ENCODE results near the gene INAFM2.

INAFM2 gene

DNA sequence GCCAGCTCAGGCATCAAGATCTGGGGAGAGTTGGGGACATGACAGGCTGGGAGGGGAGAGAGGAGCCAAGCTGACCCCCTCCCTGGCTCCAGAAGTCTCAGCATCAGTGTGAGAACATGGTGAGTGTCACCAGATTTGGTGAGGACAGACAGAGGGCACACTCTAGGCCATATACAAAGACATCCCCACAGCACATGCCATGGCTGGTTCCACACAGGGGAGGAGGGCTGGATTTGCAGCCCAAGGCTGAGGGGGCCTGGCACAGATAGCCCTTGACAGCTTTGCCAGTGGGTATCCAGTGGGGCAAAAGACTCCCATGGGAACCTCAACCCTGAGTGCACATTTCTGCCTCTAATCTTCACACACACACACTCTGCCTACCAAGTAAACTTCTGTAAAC is 30.5 kb upstream of the INAFM2 start:
- Histone ChIP-seq H3K4me1 (ENCODE audit: control insufficient read depth, low read length) (peaks cover 11% of the 10 kb centered on the region), H3K27me3 (ENCODE audit: control insufficient read depth, low read length) (no peaks in the 10 kb centered on the region), H3K9me2 (replicated peaks; ENCODE audit: control insufficient read depth, low read length) (no peaks in the 10 kb centered on the region), H3K27ac (ENCODE audit: low read depth, low read length) (no peak overlapping the region), H3K36me3 (ENCODE audit: control insufficient read depth, low read length) (no peaks in the 10 kb centered on the region), H4K20me1 (ENCODE audit: control insufficient read depth, insufficient read depth, low read depth, low read length) (no peaks in the 10 kb centered on the region), H3K79me2 (ENCODE audit: control insufficient read depth, low read length) (no peaks in the 10 kb centered on the region), H3K9me3 (ENCODE audit: control insufficient read depth, insufficient read depth, low read length) (no peaks in the 10 kb centered on the region), H3F3A (ENCODE audit: control insufficient read depth, insufficient read depth) (no peaks in the 10 kb centered on the region), H3K4me2 (ENCODE audit: low read length) (no peak overlapping the region), H3K4me3 (ENCODE audit: low read length) (no peak overlapping the region)
- TF ChIP-seq, protein P1, sequence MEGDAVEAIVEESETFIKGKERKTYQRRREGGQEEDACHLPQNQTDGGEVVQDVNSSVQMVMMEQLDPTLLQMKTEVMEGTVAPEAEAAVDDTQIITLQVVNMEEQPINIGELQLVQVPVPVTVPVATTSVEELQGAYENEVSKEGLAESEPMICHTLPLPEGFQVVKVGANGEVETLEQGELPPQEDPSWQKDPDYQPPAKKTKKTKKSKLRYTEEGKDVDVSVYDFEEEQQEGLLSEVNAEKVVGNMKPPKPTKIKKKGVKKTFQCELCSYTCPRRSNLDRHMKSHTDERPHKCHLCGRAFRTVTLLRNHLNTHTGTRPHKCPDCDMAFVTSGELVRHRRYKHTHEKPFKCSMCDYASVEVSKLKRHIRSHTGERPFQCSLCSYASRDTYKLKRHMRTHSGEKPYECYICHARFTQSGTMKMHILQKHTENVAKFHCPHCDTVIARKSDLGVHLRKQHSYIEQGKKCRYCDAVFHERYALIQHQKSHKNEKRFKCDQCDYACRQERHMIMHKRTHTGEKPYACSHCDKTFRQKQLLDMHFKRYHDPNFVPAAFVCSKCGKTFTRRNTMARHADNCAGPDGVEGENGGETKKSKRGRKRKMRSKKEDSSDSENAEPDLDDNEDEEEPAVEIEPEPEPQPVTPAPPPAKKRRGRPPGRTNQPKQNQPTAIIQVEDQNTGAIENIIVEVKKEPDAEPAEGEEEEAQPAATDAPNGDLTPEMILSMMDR (IDR thresholded peaks at IDR 0.05; ENCODE audit: low read depth, low read length, poor library complexity, severe bottlenecking): no peak
- no peak for TF ChIP-seq EZH2phosphoT487 (IDR thresholded peaks at IDR 0.05; ENCODE audit: borderline replicate concordance, low read length)

DNA sequence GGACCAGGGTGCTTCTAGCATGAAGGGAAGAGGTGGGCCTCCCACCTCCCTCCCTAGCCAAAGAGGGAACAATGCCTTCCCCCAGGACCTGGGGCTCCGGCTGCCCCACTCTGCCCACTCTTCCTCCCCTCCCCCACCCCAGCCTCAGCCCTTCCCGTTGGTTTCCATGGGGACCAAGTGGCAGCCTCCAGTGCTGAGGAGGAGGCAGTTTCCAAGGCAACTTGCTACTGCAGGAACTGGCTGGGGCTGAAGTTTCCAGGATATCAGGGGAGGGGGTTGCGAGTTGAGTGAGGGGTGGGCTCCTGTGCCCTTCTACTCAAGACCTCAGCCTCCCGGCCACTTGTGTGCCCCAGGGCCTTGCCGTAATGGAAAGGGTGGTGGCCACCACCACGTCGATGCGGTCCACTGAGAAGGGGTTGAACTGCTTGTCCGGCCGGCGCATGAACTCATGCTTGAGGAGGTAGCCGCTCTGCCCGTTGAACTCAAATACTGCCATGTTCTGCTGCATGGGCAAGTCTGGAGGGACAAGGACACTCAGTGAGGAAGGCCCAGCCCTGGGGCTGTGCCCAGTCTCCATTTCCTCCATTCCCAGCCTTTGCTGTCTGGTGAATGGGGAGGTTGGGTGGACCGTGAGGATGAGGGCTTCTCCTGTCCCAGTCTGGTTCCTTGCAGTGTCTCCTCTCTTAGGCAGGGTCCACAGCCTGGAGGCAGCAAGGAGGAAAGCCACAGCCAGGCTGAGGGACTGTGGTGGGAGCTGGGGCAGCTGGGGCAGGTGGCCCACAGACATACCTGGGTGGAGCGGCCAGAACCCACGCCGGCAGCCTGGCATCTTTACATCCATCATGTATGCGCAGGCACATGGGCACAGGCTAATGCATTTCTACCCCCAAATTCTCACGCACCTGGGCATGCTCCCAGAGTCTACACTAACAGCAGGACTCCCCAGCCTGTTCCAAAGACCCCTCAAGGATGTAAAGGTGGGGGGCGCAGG is 29.3 kb upstream of the INAFM2 start:
- Histone ChIP-seq H3K9me3 (ENCODE audit: control insufficient read depth, insufficient read depth, low read length) (no peaks in the 10 kb centered on the region), H3K4me1 (ENCODE audit: control insufficient read depth, low read length) (peaks cover 11% of the 10 kb centered on the region), H3K79me2 (ENCODE audit: control insufficient read depth, low read length) (no peaks in the 10 kb centered on the region), H4K20me1 (ENCODE audit: control insufficient read depth, insufficient read depth, low read depth, low read length) (no peaks in the 10 kb centered on the region), H3K27me3 (ENCODE audit: control insufficient read depth, low read length) (no peaks in the 10 kb centered on the region), H3K36me3 (ENCODE audit: control insufficient read depth, low read length) (no peaks in the 10 kb centered on the region), H3K9me2 (replicated peaks; ENCODE audit: control insufficient read depth, low read length) (no peaks in the 10 kb centered on the region), H3K27ac (ENCODE audit: low read depth, low read length) (no peak overlapping the region), H3K4me3 (ENCODE audit: low read length) (no peak overlapping the region), H3K4me2 (ENCODE audit: low read length) (no peak overlapping the region), H3F3A (ENCODE audit: control insufficient read depth, insufficient read depth) (no peaks in the 10 kb centered on the region)
- TF ChIP-seq, protein P1 (IDR thresholded peaks at IDR 0.05; ENCODE audit: low read depth, low read length, poor library complexity, severe bottlenecking): no peak
- TF ChIP-seq EZH2phosphoT487 (IDR thresholded peaks at IDR 0.05; ENCODE audit: borderline replicate concordance, low read length): no peak

GRCh38 chr15:40295297-40295696 is 28.2 kb upstream of the INAFM2 start:
- H4K20me1 ChIP-seq (ENCODE audit: control insufficient read depth, insufficient read depth, low read depth, low read length): no peaks in the 10 kb centered on the region
- H3K79me2 ChIP-seq (ENCODE audit: control insufficient read depth, low read length): no peaks in the 10 kb centered on the region
- no peaks in the 10 kb centered on the region for H3K36me3 ChIP-seq (ENCODE audit: control insufficient read depth, low read length)
- H3K4me2 ChIP-seq (ENCODE audit: low read length): no peak overlapping the region
- no peak overlapping the region for H3K27ac ChIP-seq (ENCODE audit: low read depth, low read length)
- H3K9me2 ChIP-seq (replicated peaks; ENCODE audit: control insufficient read depth, low read length): no peaks in the 10 kb centered on the region
- no peaks in the 10 kb centered on the region for H3K9me3 ChIP-seq (ENCODE audit: control insufficient read depth, insufficient read depth, low read length)
- H3K4me3 ChIP-seq (ENCODE audit: low read length): no peak overlapping the region
- H3K27me3 ChIP-seq (ENCODE audit: control insufficient read depth, low read length): no peaks in the 10 kb centered on the region
- H3F3A ChIP-seq (ENCODE audit: control insufficient read depth, insufficient read depth): no peaks in the 10 kb centered on the region
- TF ChIP-seq, protein P1 (IDR thresholded peaks at IDR 0.05; ENCODE audit: low read depth, low read length, poor library complexity, severe bottlenecking): no peak
- no peak for TF ChIP-seq EZH2phosphoT487 (IDR thresholded peaks at IDR 0.05; ENCODE audit: borderline replicate concordance, low read length)
- H3K4me1 ChIP-seq (ENCODE audit: control insufficient read depth, low read length): peaks cover 1% of the 10 kb centered on the region
